ENCODE measurements around the gene ATP5F1B.

Gene ATP5F1B

DNA sequence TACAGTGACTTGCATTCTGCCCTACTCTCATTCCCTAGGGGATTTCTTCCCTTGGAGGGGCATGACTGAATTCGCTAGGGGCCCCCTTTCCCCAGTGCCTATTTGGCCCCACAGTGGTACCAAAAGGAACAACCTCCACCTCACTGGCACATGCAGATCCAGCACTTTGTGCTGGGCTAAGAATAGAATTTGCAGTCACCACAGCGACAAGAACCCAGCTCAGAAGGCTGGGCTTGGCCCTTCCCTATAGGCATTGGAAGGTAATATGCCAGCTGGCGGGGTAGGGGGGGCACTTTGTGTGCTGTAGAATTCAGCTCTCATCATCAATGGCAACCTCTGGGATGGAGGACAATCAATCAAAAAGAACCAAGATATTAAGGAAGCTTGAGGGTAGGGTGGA lies 29.5 kb downstream of the ATP5F1B start:
- DNase-seq (ENCODE audit: low spot score), result no peak

- DNase-seq (ENCODE audit: low spot score), result no peak
Observed at GRCh38 chr12:56614627-56615026, 31.2 kb downstream of the ATP5F1B start.

GRCh38 chr12:56604355-56604754 lies 41.4 kb downstream of the ATP5F1B start:
- no peak for DNase-seq (ENCODE audit: low spot score)

- no peak for DNase-seq (ENCODE audit: low spot score)
Observed at GRCh38 chr12:56602239-56602638, 43.5 kb downstream of the ATP5F1B start.

DNA sequence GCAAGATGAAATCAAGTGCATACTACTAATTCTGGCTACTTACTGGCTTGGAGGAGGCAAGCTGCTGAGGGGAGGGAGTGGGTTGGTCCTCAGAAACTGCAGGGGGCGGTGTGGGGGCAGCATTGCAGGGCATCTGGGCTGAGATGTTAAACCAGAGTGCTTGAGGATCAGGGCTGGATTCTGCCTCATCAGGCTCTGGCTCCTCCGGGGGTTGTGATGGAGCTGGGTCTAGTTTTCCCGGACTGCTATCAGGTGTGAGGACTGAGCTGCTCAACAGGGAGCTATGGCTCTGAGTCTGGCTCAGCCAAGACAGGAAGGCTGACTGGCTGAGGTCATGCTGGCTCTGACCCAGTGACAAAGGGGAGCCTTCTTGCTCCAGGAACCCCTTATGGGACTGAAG lies 44.3 kb downstream of the ATP5F1B start:
- no peak for DNase-seq (ENCODE audit: low spot score)

DNA sequence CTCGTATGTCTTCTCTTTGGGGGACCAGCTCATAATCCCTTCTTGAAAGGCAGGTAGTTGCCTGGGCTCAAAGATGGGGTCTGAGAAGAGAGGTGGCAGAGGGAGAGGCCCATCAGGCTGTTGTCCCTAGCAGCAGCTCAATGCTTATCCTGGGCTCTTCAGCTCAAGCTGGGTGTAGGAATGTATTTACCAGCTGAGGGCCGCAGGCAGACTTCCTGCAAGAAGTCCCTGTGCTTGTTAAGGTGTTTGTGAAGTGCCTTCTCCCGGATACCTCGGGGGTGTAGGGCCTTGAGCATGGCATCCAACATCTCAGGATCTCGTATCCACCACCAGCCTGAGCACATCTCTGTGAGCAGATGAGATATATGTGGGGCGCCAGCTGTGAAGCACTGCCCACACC lies 45.0 kb downstream of the ATP5F1B start:
- DNase-seq (ENCODE audit: low spot score), result no peak

GRCh38 chr12:56599797-56600196 lies 46.0 kb downstream of the ATP5F1B start:
- DNase-seq (ENCODE audit: low spot score), result no peak

DNA sequence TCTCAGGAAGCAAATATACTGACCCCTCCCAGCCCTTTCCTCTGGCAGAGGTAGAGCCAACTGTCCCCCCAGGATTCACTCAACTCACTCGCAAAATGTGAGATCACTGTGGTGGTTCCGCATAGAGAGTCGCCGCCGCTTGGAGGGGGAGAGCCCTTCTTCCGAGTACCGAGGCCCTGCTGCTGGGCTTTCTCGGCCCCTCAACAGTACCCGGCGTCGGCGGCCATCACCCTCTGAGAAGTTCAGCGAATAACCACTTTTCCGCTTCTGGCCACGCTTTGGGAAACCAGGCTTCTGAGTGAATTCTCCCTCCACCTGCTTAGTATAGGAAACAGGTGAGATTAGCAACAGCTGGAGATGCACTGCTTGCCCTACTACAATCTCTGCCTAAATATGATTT lies 46.7 kb downstream of the ATP5F1B start:
- no peak for DNase-seq (ENCODE audit: low spot score)

DNA sequence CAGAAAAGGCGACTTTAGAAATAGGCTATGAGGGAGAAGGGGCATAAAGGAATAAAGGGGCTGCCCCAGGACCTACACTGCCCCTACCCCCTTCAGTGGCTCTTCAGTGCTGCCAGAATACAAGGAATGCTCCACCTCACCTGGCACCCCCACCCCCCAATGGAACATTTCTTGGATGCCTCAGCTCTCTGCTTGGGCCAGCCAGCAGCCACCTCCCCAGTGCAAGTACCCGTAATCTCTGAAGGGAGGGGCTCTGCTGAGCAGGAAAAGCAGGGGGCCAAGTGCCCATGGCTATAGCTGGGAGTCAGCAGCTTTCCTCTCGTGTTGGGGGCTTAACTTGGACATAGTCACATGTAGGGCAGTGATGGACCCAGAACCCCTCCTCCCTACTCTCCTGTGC lies 49.0 kb downstream of the ATP5F1B start:
- DNase-seq (ENCODE audit: low spot score), result no peak

DNA sequence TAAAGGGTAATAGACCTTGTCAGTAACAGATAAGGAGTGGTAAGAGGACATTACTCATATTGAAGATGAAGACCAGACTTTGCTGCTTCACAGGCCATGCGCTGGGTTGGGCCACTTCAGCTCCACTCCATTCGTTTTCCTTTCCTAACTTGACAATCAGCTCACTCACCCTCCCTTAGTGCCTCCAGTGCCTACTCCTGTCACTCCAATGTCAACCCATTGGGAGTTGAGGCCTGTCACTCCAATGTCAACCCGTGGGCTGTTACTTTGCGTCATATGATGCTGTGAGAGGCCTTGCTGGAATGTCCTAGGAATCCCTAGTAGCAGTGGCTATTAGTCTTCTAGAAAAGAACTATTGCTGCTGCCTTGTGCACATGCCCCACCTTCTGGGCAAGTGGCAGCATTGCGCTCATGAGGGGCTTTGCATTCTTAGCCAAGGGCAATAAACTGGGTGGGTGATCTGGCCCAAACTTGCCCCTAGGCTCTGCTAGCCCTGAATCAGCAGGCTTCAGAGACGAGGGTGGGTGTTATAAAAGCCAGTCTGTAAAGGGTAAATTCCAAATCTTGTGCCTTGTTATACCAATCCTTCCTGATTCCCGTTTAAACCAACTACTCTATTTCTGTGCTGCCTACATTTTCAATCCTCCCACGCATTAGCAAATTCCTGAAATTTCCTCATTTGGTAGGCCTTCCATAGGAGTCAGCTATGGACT lies 51.7 kb downstream of the ATP5F1B start:
- DNase-seq (ENCODE audit: low spot score), result peak; percentile 68

GRCh38 chr12:56591961-56592360 lies 53.8 kb downstream of the ATP5F1B start:
- DNase-seq (ENCODE audit: low spot score), result no peak

GRCh38 chr12:56591126-56591525 lies 54.7 kb downstream of the ATP5F1B start:
- no peak for DNase-seq (ENCODE audit: low spot score)

GRCh38 chr12:56590237-56590830 lies 55.5 kb downstream of the ATP5F1B start:
- no peak for DNase-seq (ENCODE audit: low spot score)

- no peak for DNase-seq (ENCODE audit: low spot score)
Observed at GRCh38 chr12:56589783-56590182, 56.0 kb downstream of the ATP5F1B start.
